WTC11 (cell line): Measurements from ENCODE around the gene MAP3K5. TPM values are rescaled to one million over a fixed set of nuclear protein-coding genes. Genes with fewer than 3 reads are reported as not detected.

Source experiments
- ATAC-seq: fragments of 200-7000 bp; cut with Tn5 transposase; 2 replicates; pipeline ENCODE4 v1.10.0; 2021; ENCODE audit warnings: mild to moderate bottlenecking, moderate library complexity
- CTCF ChIA-PET: fragments of 300-600 bp; sonication (Branson Sonifier 250); formaldehyde crosslinking; loops from one replicate; lab custom pipeline; 2021; ENCODE audit warnings: antibody characterized with exemption; lab: Charles Lee
- POLR2A ChIA-PET: fragments of 350-600 bp; sonication (Branson Sonifier 250); formaldehyde crosslinking; loops from one replicate; lab custom pipeline; 2021; ENCODE audit warnings: antibody characterized with exemption; lab: Charles Lee
- DNase-seq: peaks from one replicate; pipeline ENCODE4 v3.0.0; 2021; ENCODE audit warnings: low spot score
- H3K27ac Mint-ChIP-seq: 2 replicates; pipeline ENCODE4 v1.8.0; 2021; ENCODE audit warnings: mixed read lengths
- H3K27me3 Mint-ChIP-seq: 2 replicates; pipeline ENCODE4 v1.8.0; 2021; ENCODE audit warnings: low read depth, mild to moderate bottlenecking, moderate library complexity, mixed read lengths
- H3K36me3 Mint-ChIP-seq: 2 replicates; pipeline ENCODE4 v1.8.0; 2021; ENCODE audit warnings: mixed read lengths
- H3K4me1 Mint-ChIP-seq: 2 replicates; pipeline ENCODE4 v1.8.0; 2022; ENCODE audit warnings: mixed read lengths
- H3K4me3 Mint-ChIP-seq: 2 replicates; pipeline ENCODE4 v1.8.0; 2021; ENCODE audit warnings: mild to moderate bottlenecking, moderate library complexity, mixed read lengths
- H3K9me3 Mint-ChIP-seq: 2 replicates; pipeline ENCODE4 v1.8.0; 2021; ENCODE audit warnings: mixed read lengths
- EMX1 ChIP-seq: fragments of 250-450 bp; sonication (Bioruptor Pico); IDR thresholded peaks from 2 replicates; pipeline ENCODE4 v1.8.0; 2021; ENCODE audit warnings: mild to moderate bottlenecking
- FOXJ3 ChIP-seq: sonication (generic); formaldehyde crosslinking; IDR thresholded peaks from 2 replicates; pipeline ENCODE4 v1.9.0; 2021; ENCODE audit warnings: missing genetic modification reagents, mild to moderate bottlenecking, borderline replicate concordance
- IRF1 ChIP-seq: sonication (generic); formaldehyde crosslinking; IDR thresholded peaks from 2 replicates; pipeline ENCODE4 v1.8.0; 2023; ENCODE audit warnings: missing genetic modification reagents
- NR2C2 ChIP-seq: sonication (generic); formaldehyde crosslinking; IDR thresholded peaks from 2 replicates; pipeline ENCODE4 v1.8.0; 2022; ENCODE audit warnings: mild to moderate bottlenecking, missing genetic modification reagents
- PREB ChIP-seq: sonication (generic); formaldehyde crosslinking; IDR thresholded peaks from 2 replicates; pipeline ENCODE4 v1.8.1; 2022; ENCODE audit warnings: mild to moderate bottlenecking, missing genetic modification reagents, moderate library complexity, borderline replicate concordance
- SOX15 ChIP-seq: fragments of 250-450 bp; sonication (Bioruptor Pico); IDR thresholded peaks from 2 replicates; pipeline ENCODE4 v1.9.0; 2021; ENCODE audit warnings: mild to moderate bottlenecking
- ZNF671 ChIP-seq: fragments of 250-450 bp; sonication (Bioruptor Pico); IDR thresholded peaks from 2 replicates; pipeline ENCODE4 v1.8.0; 2021; ENCODE audit warnings: mild to moderate bottlenecking
- total RNA-seq: library from RNA; stranded (reverse); gene quantifications from 3 replicates; pipeline ENCODE4 v1.2.3, GENCODE V29; 2021
- TF ChIP-seq, protein P1 (sequence below): sonication (generic); formaldehyde crosslinking; IDR thresholded peaks from 2 replicates; pipeline ENCODE4 v1.8.1; 2022; ENCODE audit warnings: missing genetic modification reagents, borderline replicate concordance
- TF ChIP-seq, protein P2 (sequence below): sonication (generic); formaldehyde crosslinking; IDR thresholded peaks from 2 replicates; pipeline ENCODE4 v1.8.1; 2023; ENCODE audit warnings: mild to moderate bottlenecking, missing genetic modification reagents
- TF ChIP-seq, protein P3 (sequence below): fragments of 250-450 bp; sonication (Bioruptor Pico); IDR thresholded peaks from 2 replicates; pipeline ENCODE4 v1.9.0; 2021; ENCODE audit warnings: mild to moderate bottlenecking

The MAP3K5 gene
- total RNA-seq, 1 experiment from 2014 or later = 1.6 TPM

DNA sequence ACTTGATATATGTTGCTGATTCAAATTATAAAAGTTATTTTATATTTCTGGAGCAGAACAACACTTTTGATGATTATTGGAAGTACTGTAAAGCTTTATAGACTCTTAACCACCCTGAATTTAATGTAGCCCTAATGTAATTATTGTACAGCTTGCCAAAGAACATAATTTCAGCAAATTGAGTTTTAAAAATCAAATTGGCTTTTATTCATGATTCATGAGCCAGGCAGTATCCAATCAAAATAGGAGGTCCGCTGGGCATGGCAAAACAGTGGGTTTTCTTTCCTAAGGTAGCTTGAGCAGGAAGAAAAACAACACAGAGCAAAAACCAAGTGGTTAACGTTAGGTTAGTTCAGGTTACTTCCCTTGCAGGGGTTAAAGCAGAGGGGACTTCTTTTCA is 177.3 kb downstream of the MAP3K5 start (continued):
- TF ChIP-seq PREB = no peak

- Mint-ChIP-seq H3K27me3 (no peaks in the 10 kb centered on the region), H3K4me3 (no peak overlapping the region), H3K4me1 (peaks cover 60% of the 10 kb centered on the region), H3K9me3 (no peaks in the 10 kb centered on the region), H3K36me3 (no peaks in the 10 kb centered on the region), H3K27ac (no peak overlapping the region)
- DNase-seq (no peak), ATAC-seq (no peak)
- CTCF ChIA-PET = interaction anchor here (0.7 to 1.1 kb wide), 2 partner anchors 64 to 178 kb away, joined by 3 read pairs; partner anchors contain the start of genes MAP3K5 and MAP7
- POLR2A ChIA-PET = no interaction called here
- TF ChIP-seq ZNF671 (CRISPR knock-in tag) (no peak), FOXJ3 (CRISPR knock-in tag) (no peak), SOX15 (CRISPR knock-in tag) (no peak), EMX1 (CRISPR knock-in tag) (no peak), IRF1 (CRISPR knock-in tag) (no peak)
- TF ChIP-seq, protein P1, sequence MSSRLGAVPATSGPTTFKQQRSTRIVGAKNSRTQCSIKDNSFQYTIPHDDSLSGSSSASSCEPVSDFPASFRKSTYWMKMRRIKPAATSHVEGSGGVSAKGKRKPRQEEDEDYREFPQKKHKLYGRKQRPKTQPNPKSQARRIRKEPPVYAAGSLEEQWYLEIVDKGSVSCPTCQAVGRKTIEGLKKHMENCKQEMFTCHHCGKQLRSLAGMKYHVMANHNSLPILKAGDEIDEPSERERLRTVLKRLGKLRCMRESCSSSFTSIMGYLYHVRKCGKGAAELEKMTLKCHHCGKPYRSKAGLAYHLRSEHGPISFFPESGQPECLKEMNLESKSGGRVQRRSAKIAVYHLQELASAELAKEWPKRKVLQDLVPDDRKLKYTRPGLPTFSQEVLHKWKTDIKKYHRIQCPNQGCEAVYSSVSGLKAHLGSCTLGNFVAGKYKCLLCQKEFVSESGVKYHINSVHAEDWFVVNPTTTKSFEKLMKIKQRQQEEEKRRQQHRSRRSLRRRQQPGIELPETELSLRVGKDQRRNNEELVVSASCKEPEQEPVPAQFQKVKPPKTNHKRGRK = no peak
- TF ChIP-seq, protein P2, sequence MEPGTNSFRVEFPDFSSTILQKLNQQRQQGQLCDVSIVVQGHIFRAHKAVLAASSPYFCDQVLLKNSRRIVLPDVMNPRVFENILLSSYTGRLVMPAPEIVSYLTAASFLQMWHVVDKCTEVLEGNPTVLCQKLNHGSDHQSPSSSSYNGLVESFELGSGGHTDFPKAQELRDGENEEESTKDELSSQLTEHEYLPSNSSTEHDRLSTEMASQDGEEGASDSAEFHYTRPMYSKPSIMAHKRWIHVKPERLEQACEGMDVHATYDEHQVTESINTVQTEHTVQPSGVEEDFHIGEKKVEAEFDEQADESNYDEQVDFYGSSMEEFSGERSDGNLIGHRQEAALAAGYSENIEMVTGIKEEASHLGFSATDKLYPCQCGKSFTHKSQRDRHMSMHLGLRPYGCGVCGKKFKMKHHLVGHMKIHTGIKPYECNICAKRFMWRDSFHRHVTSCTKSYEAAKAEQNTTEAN (CRISPR knock-in tag) = no peak
- TF ChIP-seq, protein P3, sequence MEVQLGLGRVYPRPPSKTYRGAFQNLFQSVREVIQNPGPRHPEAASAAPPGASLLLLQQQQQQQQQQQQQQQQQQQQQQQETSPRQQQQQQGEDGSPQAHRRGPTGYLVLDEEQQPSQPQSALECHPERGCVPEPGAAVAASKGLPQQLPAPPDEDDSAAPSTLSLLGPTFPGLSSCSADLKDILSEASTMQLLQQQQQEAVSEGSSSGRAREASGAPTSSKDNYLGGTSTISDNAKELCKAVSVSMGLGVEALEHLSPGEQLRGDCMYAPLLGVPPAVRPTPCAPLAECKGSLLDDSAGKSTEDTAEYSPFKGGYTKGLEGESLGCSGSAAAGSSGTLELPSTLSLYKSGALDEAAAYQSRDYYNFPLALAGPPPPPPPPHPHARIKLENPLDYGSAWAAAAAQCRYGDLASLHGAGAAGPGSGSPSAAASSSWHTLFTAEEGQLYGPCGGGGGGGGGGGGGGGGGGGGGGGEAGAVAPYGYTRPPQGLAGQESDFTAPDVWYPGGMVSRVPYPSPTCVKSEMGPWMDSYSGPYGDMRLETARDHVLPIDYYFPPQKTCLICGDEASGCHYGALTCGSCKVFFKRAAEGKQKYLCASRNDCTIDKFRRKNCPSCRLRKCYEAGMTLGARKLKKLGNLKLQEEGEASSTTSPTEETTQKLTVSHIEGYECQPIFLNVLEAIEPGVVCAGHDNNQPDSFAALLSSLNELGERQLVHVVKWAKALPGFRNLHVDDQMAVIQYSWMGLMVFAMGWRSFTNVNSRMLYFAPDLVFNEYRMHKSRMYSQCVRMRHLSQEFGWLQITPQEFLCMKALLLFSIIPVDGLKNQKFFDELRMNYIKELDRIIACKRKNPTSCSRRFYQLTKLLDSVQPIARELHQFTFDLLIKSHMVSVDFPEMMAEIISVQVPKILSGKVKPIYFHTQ (CRISPR knock-in tag) = no peak
Observed at GRCh38 chr6:136614350-136614749, 177.9 kb downstream of the MAP3K5 start.

- no peak overlapping the region for H3K4me3 Mint-ChIP-seq
- ATAC-seq = no peak
- H3K27ac Mint-ChIP-seq = no peak overlapping the region
- no peaks in the 10 kb centered on the region for H3K36me3 Mint-ChIP-seq
- CTCF ChIA-PET = interaction anchor here (0.7 to 2.2 kb wide), 3 partner anchors 31 to 179 kb away, joined by 3 to 16 read pairs (median 6); partner anchors contain the start of genes MAP3K5 and MAP7
- peaks cover 61% of the 10 kb centered on the region for H3K4me1 Mint-ChIP-seq
- TF ChIP-seq, protein P2 (CRISPR knock-in tag) = no peak
- TF ChIP-seq SOX15 (CRISPR knock-in tag) (no peak), NR2C2 (no peak)
- DNase-seq = no peak
- no peaks in the 10 kb centered on the region for H3K27me3 Mint-ChIP-seq
- H3K9me3 Mint-ChIP-seq = no peaks in the 10 kb centered on the region
- POLR2A ChIA-PET = no interaction called here
Observed at GRCh38 chr6:136613477-136613876, 178.8 kb downstream of the MAP3K5 start.
